ENCODE data around the gene RMC1.
A peak's percentile ranks its signal among the peaks of the same experiment; 100 is the strongest.
"Not testable (repeated sequence)": the region's sequence is repeated elsewhere in the genome, so short reads cannot be mapped to it uniquely, and the experiment has no call there.

RMC1 gene

GRCh38 chr18:23574611-23575308 is 71.4 kb downstream of the RMC1 start:
- H3K4me3 ChIP-seq (replicated peaks; ENCODE audit: low read depth, low read length) = no peak overlapping the region
- no peak for TF ChIP-seq CTCF (IDR thresholded peaks at IDR 0.05; ENCODE audit: low read length, missing control alignments)
- DNase-seq (ENCODE audit: low read depth) = no peak

GRCh38 chr18:23575309-23575651 is 72.0 kb downstream of the RMC1 start:
- no peak for DNase-seq (ENCODE audit: low read depth)
- TF ChIP-seq CTCF (IDR thresholded peaks at IDR 0.05; ENCODE audit: low read length, missing control alignments) = no peak
- no peak overlapping the region for H3K4me3 ChIP-seq (replicated peaks; ENCODE audit: low read depth, low read length)

- not testable (repeated sequence) for DNase-seq (ENCODE audit: low read depth); H3K4me3 ChIP-seq (replicated peaks; ENCODE audit: low read depth, low read length)
Measured at GRCh38 chr18:23577521-23577920, 74.2 kb downstream of the RMC1 start.

GRCh38 chr18:23578067-23578701 is 74.9 kb downstream of the RMC1 start:
- TF ChIP-seq CTCF (IDR thresholded peaks at IDR 0.05; ENCODE audit: low read length, missing control alignments) = no peak
- no peak for DNase-seq (ENCODE audit: low read depth)
- H3K4me3 ChIP-seq (replicated peaks; ENCODE audit: low read depth, low read length) = no peak overlapping the region

- H3K4me3 ChIP-seq (replicated peaks; ENCODE audit: low read depth, low read length) = no peak overlapping the region
- DNase-seq (ENCODE audit: low read depth) = peak; percentile 60
- no peak for TF ChIP-seq CTCF (IDR thresholded peaks at IDR 0.05; ENCODE audit: low read length, missing control alignments)
Measured at GRCh38 chr18:23578891-23579653, 75.8 kb downstream of the RMC1 start.

- no peak overlapping the region for H3K4me3 ChIP-seq (replicated peaks; ENCODE audit: low read depth, low read length)
Measured at GRCh38 chr18:23580677-23581367, 77.5 kb downstream of the RMC1 start.

More at GRCh38 chr18:23580677-23581367, 77.5 kb downstream of the RMC1 start:
- no peak for TF ChIP-seq CTCF (IDR thresholded peaks at IDR 0.05; ENCODE audit: low read length, missing control alignments)
- DNase-seq (ENCODE audit: low read depth) = peak; percentile 15

Measured in fibroblast of pulmonary artery (primary cell).